ENCODE measurements around the gene OR52D1.

DNA sequence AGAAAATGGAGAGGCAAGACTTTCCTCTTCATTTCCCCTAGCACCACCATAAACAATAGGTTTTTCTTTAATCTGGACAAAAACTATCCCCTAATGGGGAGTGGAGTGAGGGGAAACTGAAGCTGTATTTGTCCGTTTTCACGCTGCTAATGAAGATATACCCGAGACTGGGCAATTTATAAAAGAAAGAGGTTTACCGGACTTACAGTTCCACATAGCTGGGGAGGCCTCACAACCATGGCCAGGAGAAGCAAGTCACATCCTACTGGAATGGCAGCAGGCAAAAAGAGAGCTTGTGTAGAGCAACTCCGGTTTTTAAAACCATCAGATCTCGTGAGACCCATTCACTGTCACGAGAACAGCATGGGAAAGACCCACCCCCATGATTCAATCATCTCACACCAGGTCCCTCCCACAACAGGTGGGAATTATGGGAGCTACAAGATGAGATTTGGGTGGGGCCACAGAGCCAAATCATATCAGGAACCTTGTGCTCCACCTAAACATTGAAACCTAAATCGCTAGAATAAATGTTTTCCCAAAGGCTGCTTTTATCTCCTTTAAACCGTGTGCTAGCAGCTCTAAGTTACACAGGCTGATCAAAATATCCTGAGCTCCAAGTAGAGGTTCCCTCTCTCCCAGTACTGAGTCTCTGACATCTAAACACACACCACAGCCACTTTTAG lies 17.0 kb downstream of the OR52D1 start:
- no peak for TF ChIP-seq CTCF (IDR thresholded peaks at IDR 0.05)
- no peak for TF ChIP-seq POLR2A (IDR thresholded peaks at IDR 0.05)
